SU-DHL-6 (cell line): Measurements from ENCODE around the gene SLC6A17.

Experiments used
- H2AFZ ChIP-seq: fragments of 200-600 bp; sonication (generic); 2 replicates; pipeline ENCODE4 v1.6.1; 2014; ENCODE audit warnings: low read depth, mild to moderate bottlenecking, moderate library complexity, mixed read lengths, antibody characterized with exemption, low read length; ENCODE audit not compliant: severe bottlenecking
- H3F3A ChIP-seq: fragments of 200-600 bp; shearing (Covaris generic); 2 replicates; pipeline ENCODE4 v1.6.0; 2016; ENCODE audit warnings: antibody characterized with exemption, mild to moderate bottlenecking; ENCODE audit not compliant: insufficient read depth
- H3K27ac ChIP-seq: fragments of 200-600 bp; sonication (generic); 2 replicates; pipeline ENCODE4 v1.5.1; 2016; ENCODE audit warnings: low read depth, mild to moderate bottlenecking, low read length, moderate library complexity, mixed read lengths
- H3K27me3 ChIP-seq: fragments of 200-600 bp; sonication (generic), shearing (Covaris generic); 2 replicates; pipeline ENCODE4 v1.6.0; 2014; ENCODE audit warnings: mild to moderate bottlenecking, low read length
- H3K36me3 ChIP-seq: fragments of 200-600 bp; sonication (generic); 2 replicates; pipeline ENCODE4 v1.6.1; 2014; ENCODE audit warnings: mild to moderate bottlenecking, low read length, mixed read lengths
- H3K4me2 ChIP-seq: fragments of 300-600, 200-600 bp; shearing (Covaris generic), sonication (generic); 2 replicates; pipeline ENCODE4 v1.6.0; 2014; ENCODE audit warnings: low read length, low read depth, mild to moderate bottlenecking; ENCODE audit not compliant: poor library complexity, severe bottlenecking
- H3K4me3 ChIP-seq: fragments of 200-600 bp; sonication (generic); 2 replicates; pipeline ENCODE4 v1.5.1; 2014; ENCODE audit warnings: antibody characterized with exemption, low read length, mild to moderate bottlenecking, mixed read lengths; ENCODE audit not compliant: insufficient read depth, poor library complexity, severe bottlenecking
- H3K79me2 ChIP-seq: fragments of 200-600 bp; sonication (generic); 2 replicates; pipeline ENCODE4 v1.6.1; 2014; ENCODE audit warnings: mild to moderate bottlenecking, low read length, moderate library complexity; ENCODE audit not compliant: insufficient read depth
- H3K9ac ChIP-seq: fragments of 200-600 bp; sonication (generic); 2 replicates; pipeline ENCODE4 v1.7.0; 2014; ENCODE audit warnings: mild to moderate bottlenecking, low read length
- H3K9me2 ChIP-seq: fragments of 200-600 bp; sonication (generic); replicated peaks from 2 replicates; pipeline ENCODE4 v1.6.1; 2014; ENCODE audit warnings: low read length; ENCODE audit not compliant: insufficient read depth
- H3K9me3 ChIP-seq: fragments of 200-600 bp; sonication (generic); 2 replicates; pipeline ENCODE4 v1.6.1; 2014; ENCODE audit warnings: low read length, mixed read lengths; ENCODE audit not compliant: insufficient read depth
- H4K20me1 ChIP-seq: fragments of 200-600 bp; sonication (generic); 2 replicates; pipeline ENCODE4 v1.6.1; 2014; ENCODE audit warnings: low read depth, mild to moderate bottlenecking, antibody characterized with exemption, low read length, moderate library complexity, mixed read lengths
- CTCF ChIP-seq: fragments of 200-600 bp; sonication (generic); IDR thresholded peaks from one replicate; pipeline ENCODE4 v1.5.1; 2017; ENCODE audit warnings: antibody characterized with exemption, mild to moderate bottlenecking, low read length, moderate library complexity; ENCODE audit not compliant: insufficient read depth, poor library complexity, severe bottlenecking
- EZH2phosphoT487 ChIP-seq: fragments of 200-600 bp; sonication (generic), shearing (Covaris generic); conservative IDR thresholded peaks from 2 replicates; pipeline ENCODE4 v1.6.1; 2018; ENCODE audit warnings: mild to moderate bottlenecking, antibody characterized with exemption, low read length, moderate library complexity, mixed read lengths

Gene SLC6A17

GRCh38 chr1:110214454-110215404, 64.4 kb downstream of the SLC6A17 start:
- Histone ChIP-seq H3K4me2 (no peak overlapping the region), H3F3A (peaks cover 1% of the 10 kb centered on the region), H3K4me3 (no peak overlapping the region), H4K20me1 (no peaks in the 10 kb centered on the region), H3K79me2 (no peaks in the 10 kb centered on the region), H3K9me2 (no peaks in the 10 kb centered on the region), H3K36me3 (no peaks in the 10 kb centered on the region), H3K9me3 (no peaks in the 10 kb centered on the region), H3K27ac (no peak overlapping the region), H2AFZ (no peak overlapping the region), H3K9ac (no peak overlapping the region), H3K27me3 (no peaks in the 10 kb centered on the region)
- no peak for TF ChIP-seq CTCF
- no peak for TF ChIP-seq EZH2phosphoT487

- Histone ChIP-seq H3K9me2 (no peaks in the 10 kb centered on the region), H3K9me3 (no peaks in the 10 kb centered on the region), H3K36me3 (no peaks in the 10 kb centered on the region), H3K9ac (no peak overlapping the region), H3K4me2 (no peak overlapping the region), H3K79me2 (no peaks in the 10 kb centered on the region), H3K27me3 (no peaks in the 10 kb centered on the region), H4K20me1 (no peaks in the 10 kb centered on the region), H3K27ac (no peak overlapping the region), H2AFZ (no peak overlapping the region), H3F3A (no peaks in the 10 kb centered on the region), H3K4me3 (no peak overlapping the region)
- TF ChIP-seq EZH2phosphoT487 (no peak), CTCF (no peak)
Measured at GRCh38 chr1:110215621-110216515, 65.6 kb downstream of the SLC6A17 start.

- no peak overlapping the region for H2AFZ ChIP-seq
- H3K4me2 ChIP-seq, result no peak overlapping the region
- H3K79me2 ChIP-seq, result no peaks in the 10 kb centered on the region
- H3K27me3 ChIP-seq, result no peaks in the 10 kb centered on the region
- H3K9me3 ChIP-seq, result no peaks in the 10 kb centered on the region
- TF ChIP-seq EZH2phosphoT487 (no peak), CTCF (no peak)
- no peaks in the 10 kb centered on the region for H3F3A ChIP-seq
- H3K4me3 ChIP-seq, result no peak overlapping the region
- no peak overlapping the region for H3K27ac ChIP-seq
- no peaks in the 10 kb centered on the region for H4K20me1 ChIP-seq
- no peaks in the 10 kb centered on the region for H3K36me3 ChIP-seq
- no peaks in the 10 kb centered on the region for H3K9me2 ChIP-seq
- no peak overlapping the region for H3K9ac ChIP-seq
Measured at GRCh38 chr1:110216844-110217444, 66.7 kb downstream of the SLC6A17 start.
